SW 1271 (cell line): ENCODE results near the gene KCNQ1.
"Not testable (repeated sequence)": the region's sequence is repeated elsewhere in the genome, so short reads cannot be mapped to it uniquely, and the experiment has no call there.

ENCODE experiments used
- DNase-seq, 2 experiments: peaks; one replicate each; lab custom pipeline; 2025; lab: John Stamatoyannopoulos, UW

KCNQ1 gene

GRCh38 chr11:2590131-2590964 is 145.5 kb downstream of the KCNQ1 start:
- no peak for DNase-seq

DNA sequence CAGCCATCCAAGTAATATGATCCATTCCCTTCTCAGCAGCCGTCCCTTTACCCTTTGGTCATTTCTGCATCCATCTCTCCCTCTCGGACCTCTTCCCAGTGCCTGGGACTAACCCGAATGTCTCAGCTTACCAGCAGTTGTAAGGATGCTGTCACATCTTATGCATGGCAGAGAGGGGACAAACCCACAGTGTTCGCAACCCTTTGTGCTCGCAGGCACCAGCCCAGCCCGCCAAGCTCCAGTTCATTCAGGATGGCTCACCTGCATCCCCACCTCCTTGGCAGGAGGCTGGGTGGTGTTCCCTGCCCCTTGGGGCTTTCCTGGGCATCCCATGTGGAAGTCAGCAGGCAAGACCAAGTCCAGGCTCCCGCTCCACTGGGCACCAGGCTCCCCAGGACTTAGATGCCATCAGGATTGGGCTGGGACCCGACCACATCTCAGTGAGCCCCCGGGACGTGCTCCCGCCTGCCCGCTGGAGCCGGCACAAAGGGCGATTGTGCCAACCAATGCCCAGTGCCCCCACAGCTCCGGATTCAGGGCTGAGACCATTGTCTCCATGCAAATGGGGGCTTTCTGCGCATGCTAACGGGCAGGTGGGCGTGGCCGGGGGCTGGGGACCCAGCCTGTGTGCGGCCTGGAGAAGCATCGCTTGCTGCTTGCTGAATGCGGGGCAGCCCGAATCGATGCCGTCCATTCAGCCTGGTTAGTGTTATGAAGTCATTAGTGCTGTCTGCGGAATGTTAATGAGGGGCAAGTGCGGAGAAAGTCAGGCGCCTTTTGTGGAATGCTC is 146.4 kb downstream of the KCNQ1 start:
- no peak for DNase-seq

GRCh38 chr11:2591805-2592204 is 147.0 kb downstream of the KCNQ1 start:
- DNase-seq = no peak

- no peak for DNase-seq
These were observed 148.0 kb downstream of the KCNQ1 start for GRCh38 chr11:2592559-2593392.

DNA sequence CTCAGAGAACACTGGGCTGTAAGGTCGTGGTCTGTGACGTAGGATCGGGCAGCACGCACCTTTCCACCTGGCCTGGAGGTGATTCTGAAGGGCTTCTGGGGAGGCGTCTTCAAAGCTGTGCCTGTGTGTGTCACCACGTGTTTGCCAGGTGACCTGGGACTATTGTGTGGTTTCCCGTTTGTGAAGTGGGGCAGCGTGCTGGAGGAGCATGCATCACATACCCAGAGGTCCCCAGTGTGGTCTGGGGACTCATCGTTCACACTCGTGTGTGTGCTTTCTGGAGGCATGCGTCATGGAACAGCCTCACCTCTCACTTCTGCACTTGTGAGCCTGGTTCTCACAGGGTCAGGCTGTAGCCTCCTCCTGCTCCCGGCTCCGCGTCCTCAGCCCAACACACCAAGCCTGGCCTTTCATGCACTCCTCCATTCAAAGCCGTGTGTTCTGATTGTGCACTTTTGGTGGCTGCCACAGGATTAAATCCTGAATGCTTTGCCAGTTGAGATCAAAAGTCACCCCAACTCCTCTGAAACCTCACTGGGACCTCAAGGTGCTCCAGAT is 148.7 kb downstream of the KCNQ1 start:
- DNase-seq = no peak

- DNase-seq = no peak
These were observed 149.5 kb downstream of the KCNQ1 start for GRCh38 chr11:2594267-2594666.

- no peak for DNase-seq
These were observed 150.4 kb downstream of the KCNQ1 start for GRCh38 chr11:2595204-2595603.

GRCh38 chr11:2599561-2600189 is 154.9 kb downstream of the KCNQ1 start:
- no peak for DNase-seq

- no peak for DNase-seq
These were observed 164.5 kb downstream of the KCNQ1 start for GRCh38 chr11:2609345-2609744.

- no peak for DNase-seq
These were observed 168.2 kb downstream of the KCNQ1 start for GRCh38 chr11:2612884-2613571.

GRCh38 chr11:2621894-2622293 is 177.1 kb downstream of the KCNQ1 start:
- no peak for DNase-seq

GRCh38 chr11:2625183-2625582 is 180.4 kb downstream of the KCNQ1 start:
- no peak for DNase-seq

DNA sequence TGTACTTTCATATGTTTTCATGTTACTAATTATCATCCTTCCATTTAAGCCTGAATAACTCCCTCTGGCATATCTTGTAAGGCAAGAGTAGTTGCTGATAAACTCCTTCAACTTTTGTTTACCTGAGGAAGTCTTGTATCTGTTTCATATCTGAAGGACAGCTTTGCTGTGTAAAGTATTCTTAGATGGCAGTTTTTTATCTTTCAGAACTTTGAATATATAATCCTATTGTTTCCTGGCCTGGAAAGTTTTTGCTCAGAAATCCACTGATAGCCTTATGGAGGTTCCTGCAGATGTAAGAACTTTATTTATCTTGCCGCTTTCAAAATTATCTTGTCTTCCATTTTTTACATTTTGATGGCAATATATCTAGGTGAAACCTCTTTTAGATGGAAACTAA is 185.9 kb downstream of the KCNQ1 start:
- DNase-seq = no peak

DNA sequence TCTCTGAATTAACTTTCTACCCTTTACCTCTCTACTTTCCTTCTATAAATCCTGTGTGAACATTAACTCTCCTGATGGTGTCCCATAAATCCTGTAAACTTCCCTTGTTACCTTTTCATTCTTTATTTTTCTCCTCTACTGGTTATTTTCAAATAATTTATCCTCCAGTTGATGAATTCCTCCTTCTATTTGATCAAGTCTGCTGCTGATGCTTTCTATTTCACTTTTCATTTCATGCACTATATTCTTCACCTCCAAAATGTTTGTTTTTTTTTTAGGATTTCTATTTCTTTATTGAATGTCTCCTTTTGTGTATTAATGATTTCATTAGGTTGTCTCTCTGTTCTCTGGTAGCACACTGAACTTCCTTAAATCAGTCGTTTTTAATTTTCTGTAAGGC is 186.4 kb downstream of the KCNQ1 start:
- no peak for DNase-seq

GRCh38 chr11:2639763-2640162 is 195.0 kb downstream of the KCNQ1 start:
- not testable (repeated sequence) for DNase-seq

DNA sequence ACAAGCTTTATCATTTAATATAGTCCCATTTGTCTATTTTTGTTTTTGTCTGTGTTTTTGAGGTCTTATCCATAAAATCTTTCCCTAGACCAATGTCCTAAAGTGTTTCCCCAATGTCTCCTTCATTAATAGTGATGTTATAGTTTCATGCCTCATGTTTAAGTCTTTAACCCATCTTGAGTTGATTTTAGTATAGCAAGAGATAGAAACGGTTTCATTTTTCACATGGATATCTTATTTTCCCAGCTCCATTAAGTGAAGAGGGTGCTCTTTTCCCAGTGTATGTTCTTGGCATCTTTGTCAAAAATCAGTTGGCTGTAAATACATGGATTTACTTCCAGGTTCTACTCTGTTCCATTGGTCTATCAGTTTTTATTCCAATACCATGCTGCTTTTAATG is 196.8 kb downstream of the KCNQ1 start:
- DNase-seq = no peak

GRCh38 chr11:2643746-2644145 is 198.9 kb downstream of the KCNQ1 start:
- no peak for DNase-seq

DNA sequence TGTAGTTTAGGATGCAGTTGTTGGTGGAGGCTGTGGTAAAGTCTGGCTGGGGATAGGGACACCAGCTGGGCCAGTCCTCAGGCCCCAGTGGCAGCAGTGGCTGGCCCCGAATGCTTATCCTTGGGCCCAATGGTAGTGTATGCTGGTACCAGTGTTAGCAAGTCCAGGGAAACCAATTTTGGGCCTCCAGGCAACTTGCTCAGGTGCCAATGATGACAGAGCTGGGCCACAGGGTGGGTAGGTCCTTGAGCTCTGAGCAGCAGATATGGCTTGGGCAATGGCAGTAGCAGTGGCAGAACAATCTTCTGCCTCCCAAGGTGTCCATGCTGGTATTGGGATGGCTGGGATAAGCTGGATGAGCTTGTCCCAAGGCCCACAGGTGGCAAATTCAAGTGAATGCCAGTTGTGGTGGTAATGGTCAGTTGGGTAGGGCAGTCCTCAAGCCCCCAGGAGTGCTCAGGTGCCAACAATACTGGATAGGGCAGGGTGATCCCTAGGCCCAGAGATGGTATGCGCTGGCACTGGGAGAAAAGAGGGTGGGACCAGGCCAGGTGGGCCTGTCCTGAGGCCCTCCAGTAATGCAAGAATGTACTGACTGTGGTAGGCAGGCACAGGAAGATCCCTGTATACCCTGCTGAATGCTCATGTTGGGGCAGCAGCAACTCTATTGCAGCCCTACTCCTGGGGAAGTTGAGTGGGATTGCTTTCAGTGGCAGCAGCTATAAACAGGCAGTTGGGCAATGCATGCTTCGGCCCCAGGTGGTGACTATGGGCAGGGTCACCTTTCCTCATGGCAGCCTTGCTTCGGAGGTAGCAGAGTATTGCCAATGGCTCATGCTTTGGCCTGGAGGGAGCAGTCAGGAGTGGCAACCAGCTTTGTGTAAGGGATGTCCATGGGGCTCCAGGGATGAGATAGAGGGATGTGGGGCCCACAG is 200.3 kb downstream of the KCNQ1 start:
- no peak for DNase-seq

DNA sequence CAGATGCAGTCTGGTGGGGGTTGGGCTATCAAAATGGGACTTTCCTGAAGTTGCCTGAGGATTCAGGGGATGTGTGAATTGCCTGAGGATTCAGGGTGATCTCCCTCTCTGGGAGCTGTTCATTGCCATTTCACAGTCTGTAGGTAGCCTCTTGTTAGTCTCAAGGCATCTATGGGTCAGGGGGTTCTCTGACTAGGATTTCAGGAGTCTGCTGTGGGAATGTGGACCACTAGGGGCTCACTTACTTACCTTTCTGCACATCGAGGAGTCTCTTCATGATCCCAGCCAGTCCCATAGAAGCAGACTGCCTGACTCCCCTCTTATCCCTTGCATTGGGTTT is 200.9 kb downstream of the KCNQ1 start:
- DNase-seq = no peak

DNA sequence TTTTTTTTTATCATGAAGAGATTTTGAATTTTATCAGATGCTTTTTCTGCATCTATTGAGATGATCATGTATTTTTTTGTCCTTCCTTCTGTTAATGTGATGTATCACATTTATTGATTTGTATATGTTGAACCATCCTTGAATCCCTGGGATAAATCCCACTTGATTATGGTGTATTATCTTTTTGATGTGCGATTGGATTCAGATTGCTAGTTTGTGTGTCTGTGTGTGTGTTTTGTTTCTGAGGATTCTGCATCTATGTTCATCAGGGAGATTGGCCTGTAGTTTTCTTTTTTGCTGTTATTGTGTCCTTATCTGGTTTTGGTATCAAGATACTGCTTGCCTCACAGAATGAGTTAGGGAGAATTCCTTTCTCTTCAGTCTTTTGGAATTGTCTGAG is 202.4 kb downstream of the KCNQ1 start:
- DNase-seq = no peak
